GM21390 (cell line): Measurements from ENCODE around the gene COTL1.
"Not testable (repeated sequence)": the region's sequence is repeated elsewhere in the genome, so short reads cannot be mapped to it uniquely, and the experiment has no call there.

Source experiments
- ATAC-seq: cut with Tn5 transposase; IDR thresholded peaks from one replicate; pipeline ENCODE4 v1.9.1; 2021; ENCODE audit not compliant: unreplicated experiment

Gene COTL1

DNA sequence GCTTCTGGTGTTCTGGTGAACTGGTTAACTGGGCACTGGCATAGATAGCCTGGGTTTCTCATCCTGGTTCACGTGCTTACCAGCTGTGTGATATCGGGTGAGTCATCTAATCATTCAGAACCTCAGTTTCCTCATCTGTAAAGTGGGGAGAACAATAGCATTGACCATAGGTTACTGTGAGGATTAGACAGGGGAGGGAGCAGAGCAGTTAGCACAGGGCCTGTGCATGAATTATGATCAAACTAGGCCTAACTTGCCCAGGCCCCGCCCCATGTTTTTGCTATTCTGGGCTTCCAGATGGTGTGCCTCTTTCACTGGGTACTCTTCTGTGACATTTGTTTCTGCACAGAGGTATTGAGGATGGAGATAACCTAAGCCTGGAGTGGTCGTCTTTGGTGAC is 25.8 kb upstream of the COTL1 start:
- no peak for ATAC-seq

GRCh38 chr16:84643180-84643583 is 25.3 kb upstream of the COTL1 start:
- ATAC-seq = no peak

- ATAC-seq = no peak
Observed at GRCh38 chr16:84641643-84642358, 23.9 kb upstream of the COTL1 start.

DNA sequence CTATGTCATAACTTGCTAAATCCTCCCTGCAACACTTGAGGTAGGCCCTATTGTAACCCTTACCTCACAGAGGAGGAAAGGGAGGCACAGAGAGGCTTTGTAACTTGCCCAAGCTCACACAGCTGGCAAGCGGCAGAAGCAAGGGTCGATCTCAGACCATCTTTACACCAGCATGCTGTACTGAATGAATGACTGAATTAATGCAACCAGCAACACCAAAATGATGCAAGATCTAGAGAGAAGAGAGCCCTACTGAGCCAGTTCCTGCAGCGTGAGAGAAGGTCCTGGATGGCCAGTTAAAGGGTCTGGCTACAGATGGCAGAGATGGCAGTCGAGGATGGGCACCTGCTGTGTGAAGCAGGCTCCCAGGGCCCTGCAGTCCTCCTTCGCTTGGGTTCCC is 22.3 kb upstream of the COTL1 start:
- no peak for ATAC-seq

GRCh38 chr16:84638231-84638806 is 20.4 kb upstream of the COTL1 start:
- ATAC-seq = no peak

DNA sequence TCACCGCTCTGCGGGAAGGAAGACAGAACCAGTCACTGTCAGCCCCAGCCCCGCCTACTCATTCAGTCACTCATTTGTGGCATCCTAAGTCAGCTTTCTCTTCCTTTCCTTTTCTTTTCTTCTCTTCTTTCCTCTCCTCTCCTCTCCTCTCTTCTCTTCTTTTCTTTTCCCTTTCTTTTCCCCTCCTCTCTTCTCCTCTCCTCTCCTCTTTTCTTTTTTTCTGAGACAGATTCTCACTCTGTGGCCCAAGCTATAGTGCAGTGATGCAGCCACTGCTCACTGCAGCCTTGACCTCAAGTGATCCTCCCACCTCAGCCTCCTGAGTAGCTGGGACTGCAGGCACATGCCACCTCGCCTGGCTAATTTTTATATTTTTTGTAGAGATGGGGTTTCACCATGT is 19.8 kb upstream of the COTL1 start:
- no peak for ATAC-seq

GRCh38 chr16:84635702-84636101 is 17.8 kb upstream of the COTL1 start:
- no peak for ATAC-seq

- no peak for ATAC-seq
Observed at GRCh38 chr16:84633622-84634021, 15.7 kb upstream of the COTL1 start.

DNA sequence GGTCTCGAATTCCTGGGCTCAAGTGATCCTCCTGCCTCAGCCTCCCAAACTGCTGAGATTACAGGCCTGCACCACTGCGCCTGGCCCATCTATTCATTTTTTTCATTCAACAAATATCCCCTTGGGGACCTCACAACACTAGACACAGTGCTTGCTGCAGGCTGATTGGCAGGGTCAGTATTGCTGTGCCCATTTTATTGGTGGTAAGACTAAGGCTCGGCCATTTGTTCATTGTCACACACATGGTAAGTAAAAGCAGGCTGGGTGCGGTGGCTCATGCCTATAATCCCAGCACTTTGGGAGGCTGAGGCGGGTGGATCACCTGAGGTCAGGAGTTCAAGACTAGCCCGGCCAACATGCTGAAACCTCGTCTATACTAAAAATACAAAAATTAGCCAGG is 15.0 kb upstream of the COTL1 start:
- not testable (repeated sequence) for ATAC-seq

GRCh38 chr16:84631886-84632285 is 14.0 kb upstream of the COTL1 start:
- no peak for ATAC-seq

- ATAC-seq = no peak
Observed at GRCh38 chr16:84631153-84631466, 13.2 kb upstream of the COTL1 start.

GRCh38 chr16:84630446-84631152 is 12.7 kb upstream of the COTL1 start:
- ATAC-seq = no peak

- no peak for ATAC-seq
Observed at GRCh38 chr16:84630009-84630408, 12.1 kb upstream of the COTL1 start.

DNA sequence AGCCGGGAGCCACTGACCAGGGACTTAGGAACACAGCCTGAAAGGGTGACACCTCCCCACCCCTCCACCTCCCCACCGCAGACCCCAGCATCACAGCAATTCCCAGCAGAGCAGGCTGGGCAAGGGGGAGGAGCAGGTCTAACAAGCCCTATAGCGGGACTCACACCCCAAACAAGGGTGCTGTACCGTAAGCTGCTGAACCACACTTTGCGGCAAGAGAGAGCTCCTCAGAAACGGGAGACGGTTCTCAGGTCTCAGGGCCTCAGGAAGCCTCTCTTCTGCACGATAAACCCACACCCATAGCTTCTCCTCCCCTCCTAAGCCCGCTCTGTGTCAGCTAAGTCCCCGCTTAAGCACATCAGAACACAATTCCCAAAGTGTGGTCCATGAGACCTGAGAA is 11.7 kb upstream of the COTL1 start:
- ATAC-seq = no peak

- no peak for ATAC-seq
Observed at GRCh38 chr16:84628226-84628731, 10.4 kb upstream of the COTL1 start.

DNA sequence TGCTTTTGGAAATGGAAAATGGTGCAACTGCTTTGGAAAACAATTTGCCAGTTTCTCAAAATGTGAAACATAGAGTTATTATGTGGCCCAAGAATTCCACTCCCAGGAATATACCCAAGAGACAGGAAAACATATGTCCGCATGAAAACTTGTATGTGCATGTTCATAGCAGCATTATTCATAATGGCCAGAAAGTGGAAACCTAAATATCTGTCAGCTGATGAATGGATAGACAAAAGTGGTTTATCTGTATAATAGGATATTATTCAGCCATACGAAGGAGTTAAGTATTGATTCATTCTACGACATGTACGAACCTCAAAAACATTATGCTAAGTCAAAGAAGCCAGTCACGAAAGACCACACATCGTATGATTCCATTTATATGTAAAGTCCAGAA is 7.7 kb upstream of the COTL1 start:
- no peak for ATAC-seq

GRCh38 chr16:84620913-84621312 is 3.0 kb upstream of the COTL1 start:
- not testable (repeated sequence) for ATAC-seq

DNA sequence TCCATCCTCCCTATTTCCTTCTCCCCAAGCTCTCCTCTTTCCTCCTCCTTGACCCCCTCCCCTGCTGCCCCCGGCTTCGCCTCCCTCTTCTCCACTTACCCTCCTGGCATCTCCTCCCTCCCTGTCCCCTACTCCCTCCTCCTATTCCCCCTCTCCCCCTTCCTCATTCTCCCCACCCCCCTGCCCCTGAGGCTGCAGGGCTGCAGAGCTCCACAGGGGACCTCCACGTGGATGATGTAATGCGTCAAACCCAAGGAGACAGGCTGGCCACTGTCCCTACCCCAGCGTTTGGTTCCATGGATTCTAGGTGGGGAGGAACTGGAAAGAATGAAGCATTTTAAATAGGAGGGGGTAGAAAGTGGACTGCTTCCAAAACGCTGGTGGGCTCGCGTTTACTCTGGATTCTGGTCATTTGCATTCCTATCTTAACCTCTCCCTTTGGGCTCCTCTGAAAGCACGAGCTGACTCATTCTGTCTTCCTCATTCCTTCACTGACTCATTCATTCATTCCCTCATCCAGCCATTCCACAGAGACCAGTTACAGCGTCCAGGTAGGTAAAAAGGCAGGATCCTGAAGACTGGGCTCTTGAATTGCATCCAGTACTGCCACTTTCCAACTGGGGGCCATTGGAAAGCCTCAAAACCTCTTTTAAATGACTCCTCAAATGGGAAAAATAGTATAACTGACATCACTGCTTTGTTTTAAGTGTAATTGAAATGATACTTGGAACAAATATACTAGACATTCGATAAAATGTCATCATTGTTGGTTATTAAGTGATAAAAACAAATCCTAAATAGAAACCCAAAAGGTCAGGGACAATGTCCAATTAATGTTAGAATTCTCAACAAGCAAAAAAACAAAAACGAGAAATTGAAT is 943 bp upstream of the COTL1 start:
- no peak for ATAC-seq

GRCh38 chr16:84617041-84617790 is 662 bp downstream of the COTL1 start:
- peak; percentile 36 for ATAC-seq

DNA sequence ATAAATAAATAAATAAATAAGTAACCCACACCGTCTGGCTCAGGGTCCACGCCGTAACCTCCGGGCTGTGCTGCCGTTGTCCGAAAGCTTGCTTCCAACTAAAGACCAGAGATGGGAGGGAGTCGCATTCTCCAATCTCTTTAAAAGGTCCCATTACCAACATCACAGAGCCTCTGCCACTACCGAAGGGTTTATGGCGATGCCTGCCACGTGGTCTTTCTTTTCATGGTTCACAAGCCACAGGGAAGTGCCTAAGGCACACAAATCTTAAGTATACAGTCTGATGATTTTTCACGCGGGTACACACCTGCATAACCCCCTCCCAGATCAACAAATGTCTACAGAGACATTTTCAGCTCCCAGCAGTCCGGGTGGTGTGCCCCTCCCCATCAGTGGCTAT is 1.4 kb downstream of the COTL1 start:
- ATAC-seq = no peak
